Stimulated activated CD4-positive, alpha-beta T cell treated with anti-CD3 and anti-CD28 coated beads, Interleukin-15, amount 100 ng/mL, for 24 hours (primary cell): ENCODE measurements around the gene PRAME.

Experiments used
- DNase-seq: peaks from one replicate; pipeline ENCODE4 v3.0.0-alpha.2; 2020

Gene PRAME

GRCh38 chr22:22578702-22579424 is 19.8 kb upstream of the PRAME start:
- DNase-seq, result no peak

- no peak for DNase-seq
These were observed 17.9 kb upstream of the PRAME start for GRCh38 chr22:22576989-22577427.

- peak; percentile 59 for DNase-seq
These were observed 17.4 kb upstream of the PRAME start for GRCh38 chr22:22576244-22576988.

- DNase-seq, result no peak
These were observed 15.3 kb upstream of the PRAME start for GRCh38 chr22:22574361-22574760.

- no peak for DNase-seq
These were observed 14.2 kb upstream of the PRAME start for GRCh38 chr22:22573047-22573889.

GRCh38 chr22:22571862-22572261 is 12.8 kb upstream of the PRAME start:
- no peak for DNase-seq

- DNase-seq, result no peak
These were observed 12.4 kb upstream of the PRAME start for GRCh38 chr22:22571429-22571828.

- no peak for DNase-seq
These were observed 10.2 kb upstream of the PRAME start for GRCh38 chr22:22569218-22569617.

GRCh38 chr22:22565981-22566380 is 6.9 kb upstream of the PRAME start:
- DNase-seq, result no peak

- no peak for DNase-seq
These were observed 744 bp downstream of the PRAME start for GRCh38 chr22:22558071-22558971.

- DNase-seq, result no peak
These were observed 1.8 kb downstream of the PRAME start for GRCh38 chr22:22556995-22557925.

- DNase-seq, result no peak
These were observed 2.5 kb downstream of the PRAME start for GRCh38 chr22:22556578-22556977.

GRCh38 chr22:22555596-22555995 is 3.5 kb downstream of the PRAME start:
- DNase-seq, result no peak

GRCh38 chr22:22554587-22555284 is 4.3 kb downstream of the PRAME start:
- no peak for DNase-seq

- no peak for DNase-seq
These were observed 5.1 kb downstream of the PRAME start for GRCh38 chr22:22553735-22554586.

GRCh38 chr22:22553141-22553540 is 5.9 kb downstream of the PRAME start:
- no peak for DNase-seq

GRCh38 chr22:22552630-22553029 is 6.4 kb downstream of the PRAME start:
- DNase-seq, result no peak

GRCh38 chr22:22550789-22551434 is 8.2 kb downstream of the PRAME start:
- DNase-seq, result no peak

GRCh38 chr22:22548910-22549309 is 10.2 kb downstream of the PRAME start:
- no peak for DNase-seq
